ENCODE results near the gene PACSIN1. TPM values are rescaled to one million over a fixed set of nuclear protein-coding genes. Genes with fewer than 3 reads are reported as not detected.

Gene PACSIN1
- total and polyA plus RNA-seq, 4 donors = 0.03 to 0.17 (median 0.15) TPM

DNA sequence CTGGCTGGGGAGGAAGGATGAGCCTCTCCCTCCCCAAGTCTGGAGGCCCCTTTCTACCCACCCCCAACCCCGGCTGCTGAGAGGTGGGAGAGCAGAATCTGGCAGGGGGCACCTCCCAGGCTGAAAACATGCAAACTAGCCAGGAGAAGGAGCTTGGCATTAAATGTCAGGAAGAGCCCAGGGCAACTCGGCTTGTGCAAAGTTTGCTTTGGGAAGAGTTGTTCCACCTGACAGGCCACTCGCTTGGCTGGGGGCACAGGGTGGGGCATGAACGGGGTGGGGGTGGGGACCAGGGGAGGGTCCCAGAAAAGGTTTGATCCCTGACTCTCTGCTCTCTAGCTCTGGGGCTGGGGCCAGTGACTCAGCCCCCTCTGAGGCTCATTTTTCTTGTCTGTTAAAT is 87.3 kb downstream of the PACSIN1 start:
- peaks cover 0 to under 1% (median under 1%) of the 10 kb centered on the region in 4 donors for H3K9me3 ChIP-seq (ENCODE audit: control insufficient read depth in 4 of 4, low read length in 3 of 4)
- DNase-seq (ENCODE audit: low spot score) = no peak
- no peaks in the 10 kb centered on the region for H3K27me3 ChIP-seq (ENCODE audit: control insufficient read depth in 4 of 4, insufficient read depth in 4 of 4, low read length in 3 of 4)
- TF ChIP-seq YY1 (IDR thresholded peaks at IDR 0.05) = no peak
- no peak for TF ChIP-seq MAX (IDR thresholded peaks at IDR 0.05)
- no peak for TF ChIP-seq FOXA2 (IDR thresholded peaks at IDR 0.05)
- TF ChIP-seq, protein P1, sequence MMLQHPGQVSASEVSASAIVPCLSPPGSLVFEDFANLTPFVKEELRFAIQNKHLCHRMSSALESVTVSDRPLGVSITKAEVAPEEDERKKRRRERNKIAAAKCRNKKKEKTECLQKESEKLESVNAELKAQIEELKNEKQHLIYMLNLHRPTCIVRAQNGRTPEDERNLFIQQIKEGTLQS (IDR thresholded peaks at IDR 0.05) = no peak
- no peak for TF ChIP-seq FOXA1 (IDR thresholded peaks at IDR 0.05)
- no peaks in the 10 kb centered on the region for H3K4me1 ChIP-seq (ENCODE audit: control insufficient read depth in 4 of 4, insufficient read depth in 4 of 4, low read length in 3 of 4)
- H3K9ac ChIP-seq (ENCODE audit: low read depth in 1 of 2, low read length in 2 of 2) = no peak overlapping the region
- 66% methylated on average over 4 of the region's 4 CpGs for WGBS
- H3K36me3 ChIP-seq (ENCODE audit: control insufficient read depth in 4 of 4, insufficient read depth in 3 of 4, low read depth in 1 of 4, low read length in 3 of 4) = no peaks in the 10 kb centered on the region
- H3K4me3 ChIP-seq (ENCODE audit: low read depth in 1 of 3, low read length in 3 of 3) = no peak overlapping the region
- H3K27ac ChIP-seq (ENCODE audit: low read depth in 1 of 2, low read length in 2 of 2) = no peak overlapping the region

- TF ChIP-seq MAX (IDR thresholded peaks at IDR 0.05) (no peak), RAD21 (IDR thresholded peaks at IDR 0.05) (no peak), RXRA (IDR thresholded peaks at IDR 0.05) (no peak), JUND (IDR thresholded peaks at IDR 0.05) (no peak), CTCF (IDR thresholded peaks at IDR 0.05; ENCODE audit: low read depth, low read length, missing input control) (no peak), SP1 (IDR thresholded peaks at IDR 0.05) (no peak), ZBTB33 (IDR thresholded peaks at IDR 0.05) (no peak), FOXA2 (IDR thresholded peaks at IDR 0.05) (no peak), NR2F2 (IDR thresholded peaks at IDR 0.05) (no peak), TAF1 (conservative IDR thresholded peaks at IDR 0.05) (no peak), GABPA (IDR thresholded peaks at IDR 0.05 in 1 of 2, conservative IDR thresholded peaks at IDR 0.05 in 1 of 2) (no peak), HNF4G (IDR thresholded peaks at IDR 0.05) (no peak), HNF4A (conservative IDR thresholded peaks at IDR 0.05) (no peak)
- TF ChIP-seq, protein P2, sequence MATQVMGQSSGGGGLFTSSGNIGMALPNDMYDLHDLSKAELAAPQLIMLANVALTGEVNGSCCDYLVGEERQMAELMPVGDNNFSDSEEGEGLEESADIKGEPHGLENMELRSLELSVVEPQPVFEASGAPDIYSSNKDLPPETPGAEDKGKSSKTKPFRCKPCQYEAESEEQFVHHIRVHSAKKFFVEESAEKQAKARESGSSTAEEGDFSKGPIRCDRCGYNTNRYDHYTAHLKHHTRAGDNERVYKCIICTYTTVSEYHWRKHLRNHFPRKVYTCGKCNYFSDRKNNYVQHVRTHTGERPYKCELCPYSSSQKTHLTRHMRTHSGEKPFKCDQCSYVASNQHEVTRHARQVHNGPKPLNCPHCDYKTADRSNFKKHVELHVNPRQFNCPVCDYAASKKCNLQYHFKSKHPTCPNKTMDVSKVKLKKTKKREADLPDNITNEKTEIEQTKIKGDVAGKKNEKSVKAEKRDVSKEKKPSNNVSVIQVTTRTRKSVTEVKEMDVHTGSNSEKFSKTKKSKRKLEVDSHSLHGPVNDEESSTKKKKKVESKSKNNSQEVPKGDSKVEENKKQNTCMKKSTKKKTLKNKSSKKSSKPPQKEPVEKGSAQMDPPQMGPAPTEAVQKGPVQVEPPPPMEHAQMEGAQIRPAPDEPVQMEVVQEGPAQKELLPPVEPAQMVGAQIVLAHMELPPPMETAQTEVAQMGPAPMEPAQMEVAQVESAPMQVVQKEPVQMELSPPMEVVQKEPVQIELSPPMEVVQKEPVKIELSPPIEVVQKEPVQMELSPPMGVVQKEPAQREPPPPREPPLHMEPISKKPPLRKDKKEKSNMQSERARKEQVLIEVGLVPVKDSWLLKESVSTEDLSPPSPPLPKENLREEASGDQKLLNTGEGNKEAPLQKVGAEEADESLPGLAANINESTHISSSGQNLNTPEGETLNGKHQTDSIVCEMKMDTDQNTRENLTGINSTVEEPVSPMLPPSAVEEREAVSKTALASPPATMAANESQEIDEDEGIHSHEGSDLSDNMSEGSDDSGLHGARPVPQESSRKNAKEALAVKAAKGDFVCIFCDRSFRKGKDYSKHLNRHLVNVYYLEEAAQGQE (IDR thresholded peaks at IDR 0.05) = no peak
- TF ChIP-seq, protein P1 (IDR thresholded peaks at IDR 0.05) = no peak
- Histone ChIP-seq H3K27me3 (ENCODE audit: control insufficient read depth in 4 of 4, insufficient read depth in 4 of 4, low read length in 3 of 4) (no peaks in the 10 kb centered on the region), H3K36me3 (ENCODE audit: control insufficient read depth in 4 of 4, insufficient read depth in 3 of 4, low read depth in 1 of 4, low read length in 3 of 4) (no peaks in the 10 kb centered on the region), H3K4me1 (ENCODE audit: control insufficient read depth in 4 of 4, insufficient read depth in 4 of 4, low read length in 3 of 4) (no peaks in the 10 kb centered on the region), H3K27ac (ENCODE audit: low read depth in 1 of 2, low read length in 2 of 2) (no peak overlapping the region), H3K9ac (ENCODE audit: low read depth in 1 of 2, low read length in 2 of 2) (no peak overlapping the region), H3K4me3 (ENCODE audit: low read depth in 1 of 3, low read length in 3 of 3) (no peak overlapping the region), H3K9me3 (ENCODE audit: control insufficient read depth in 4 of 4, low read length in 3 of 4) (peaks cover 0 to 5% (median 2%) of the 10 kb centered on the region in 4 donors)
- 76% methylated on average over 10 of the region's 10 CpGs for WGBS
- no peak for DNase-seq (ENCODE audit: low spot score)
Observed at GRCh38 chr6:34553750-34554149, 87.9 kb downstream of the PACSIN1 start.
